ENCODE measurements around the gene G6PC2. TPM values are rescaled to one million over a fixed set of nuclear protein-coding genes. Genes with fewer than 3 reads are reported as not detected.

Gene G6PC2
- total RNA-seq, 1 donor from 2014 or later: not detected

- Histone ChIP-seq H3K4me1 (ENCODE audit: insufficient read depth, low read length) (no peaks in the 10 kb centered on the region), H3K79me2 (ENCODE audit: insufficient read depth, low read length) (no peaks in the 10 kb centered on the region), H3K4me3 (ENCODE audit: insufficient read depth, low read depth, low read length) (no peak overlapping the region), H3K36me3 (ENCODE audit: insufficient read depth, low read length) (no peaks in the 10 kb centered on the region), H3K27ac (ENCODE audit: low read depth, low read length) (no peak overlapping the region), H3K27me3 (ENCODE audit: insufficient read depth, low read length) (no peaks in the 10 kb centered on the region), H3K9ac (ENCODE audit: low read length) (no peak overlapping the region), H4K20me1 (ENCODE audit: insufficient read depth, low read length) (no peaks in the 10 kb centered on the region), H2AFZ (ENCODE audit: low read depth, low read length) (no peak overlapping the region), H3K4me2 (ENCODE audit: low read length) (no peak overlapping the region), H3K9me3 (ENCODE audit: insufficient read depth, low read depth, low read length) (no peaks in the 10 kb centered on the region)
- Mint-ChIP-seq H3K27ac (ENCODE audit: unreplicated experiment) (no peak overlapping the region), H3K4me3 (ENCODE audit: unreplicated experiment) (no peak overlapping the region), H3K4me1 (ENCODE audit: low read depth, unreplicated experiment) (no peaks in the 10 kb centered on the region), H3K9me3 (ENCODE audit: unreplicated experiment) (peaks cover 4% of the 10 kb centered on the region), H3K36me3 (ENCODE audit: low read depth, unreplicated experiment) (no peaks in the 10 kb centered on the region), H3K27me3 (ENCODE audit: low read depth, unreplicated experiment) (peaks cover 2% of the 10 kb centered on the region)
- TF ChIP-seq CTCF (IDR thresholded peaks at IDR 0.05; ENCODE audit: insufficient read depth, low read depth, low read length) (no peak), EZH2 (IDR thresholded peaks at IDR 0.05; ENCODE audit: insufficient read depth, low read length) (no peak)
- DNase-seq (ENCODE audit: low read depth) (no peak), FAIRE-seq (no peak)
These were observed 50.8 kb downstream of the G6PC2 start for GRCh38 chr2:168951871-168952270.

GRCh38 chr2:168952424-168952823 is 51.3 kb downstream of the G6PC2 start:
- Histone ChIP-seq H4K20me1 (ENCODE audit: insufficient read depth, low read length) (no peaks in the 10 kb centered on the region), H3K9ac (ENCODE audit: low read length) (no peak overlapping the region), H2AFZ (ENCODE audit: low read depth, low read length) (no peak overlapping the region), H3K9me3 (ENCODE audit: insufficient read depth, low read depth, low read length) (no peaks in the 10 kb centered on the region), H3K4me2 (ENCODE audit: low read length) (no peak overlapping the region), H3K4me3 (ENCODE audit: insufficient read depth, low read depth, low read length) (no peak overlapping the region), H3K36me3 (ENCODE audit: insufficient read depth, low read length) (no peaks in the 10 kb centered on the region), H3K79me2 (ENCODE audit: insufficient read depth, low read length) (no peaks in the 10 kb centered on the region), H3K27ac (ENCODE audit: low read depth, low read length) (no peak overlapping the region), H3K27me3 (ENCODE audit: insufficient read depth, low read length) (no peaks in the 10 kb centered on the region), H3K4me1 (ENCODE audit: insufficient read depth, low read length) (no peaks in the 10 kb centered on the region)
- DNase-seq (ENCODE audit: low read depth) (no peak), FAIRE-seq (no peak)
- no peak overlapping the region for H3K4me3 Mint-ChIP-seq (ENCODE audit: unreplicated experiment)
- no peak overlapping the region for H3K27ac Mint-ChIP-seq (ENCODE audit: unreplicated experiment)
- TF ChIP-seq CTCF (IDR thresholded peaks at IDR 0.05; ENCODE audit: insufficient read depth, low read depth, low read length) (no peak), EZH2 (IDR thresholded peaks at IDR 0.05; ENCODE audit: insufficient read depth, low read length) (no peak)
- no peaks in the 10 kb centered on the region for H3K36me3 Mint-ChIP-seq (ENCODE audit: low read depth, unreplicated experiment)
- H3K4me1 Mint-ChIP-seq (ENCODE audit: low read depth, unreplicated experiment): no peaks in the 10 kb centered on the region
- peaks cover 4% of the 10 kb centered on the region for H3K9me3 Mint-ChIP-seq (ENCODE audit: unreplicated experiment)
- H3K27me3 Mint-ChIP-seq (ENCODE audit: low read depth, unreplicated experiment): no peaks in the 10 kb centered on the region

- TF ChIP-seq CTCF (IDR thresholded peaks at IDR 0.05; ENCODE audit: insufficient read depth, low read depth, low read length) (no peak), EZH2 (IDR thresholded peaks at IDR 0.05; ENCODE audit: insufficient read depth, low read length) (no peak)
- H3K4me3 ChIP-seq (ENCODE audit: insufficient read depth, low read depth, low read length): no peak overlapping the region
- no peaks in the 10 kb centered on the region for H3K36me3 ChIP-seq (ENCODE audit: insufficient read depth, low read length)
- DNase-seq (ENCODE audit: low read depth) (no peak), FAIRE-seq (no peak)
- H3K9me3 ChIP-seq (ENCODE audit: insufficient read depth, low read depth, low read length): no peaks in the 10 kb centered on the region
- no peak overlapping the region for H2AFZ ChIP-seq (ENCODE audit: low read depth, low read length)
- Mint-ChIP-seq H3K27ac (ENCODE audit: unreplicated experiment) (no peak overlapping the region), H3K9me3 (ENCODE audit: unreplicated experiment) (peaks cover 4% of the 10 kb centered on the region), H3K36me3 (ENCODE audit: low read depth, unreplicated experiment) (no peaks in the 10 kb centered on the region), H3K4me3 (ENCODE audit: unreplicated experiment) (no peak overlapping the region), H3K27me3 (ENCODE audit: low read depth, unreplicated experiment) (no peaks in the 10 kb centered on the region), H3K4me1 (ENCODE audit: low read depth, unreplicated experiment) (no peaks in the 10 kb centered on the region)
- H4K20me1 ChIP-seq (ENCODE audit: insufficient read depth, low read length): no peaks in the 10 kb centered on the region
- no peaks in the 10 kb centered on the region for H3K27me3 ChIP-seq (ENCODE audit: insufficient read depth, low read length)
- H3K4me2 ChIP-seq (ENCODE audit: low read length): no peak overlapping the region
- no peaks in the 10 kb centered on the region for H3K79me2 ChIP-seq (ENCODE audit: insufficient read depth, low read length)
- H3K4me1 ChIP-seq (ENCODE audit: insufficient read depth, low read length): no peaks in the 10 kb centered on the region
- H3K9ac ChIP-seq (ENCODE audit: low read length): no peak overlapping the region
- no peak overlapping the region for H3K27ac ChIP-seq (ENCODE audit: low read depth, low read length)
These were observed 53.2 kb downstream of the G6PC2 start for GRCh38 chr2:168954256-168954655.

Data from astrocyte (in vitro differentiated cells and primary cell).